Transverse colon (tissue), 4 donors: Measurements from ENCODE around the gene FBXL13. TPM values are rescaled to one million over a fixed set of nuclear protein-coding genes. Genes with fewer than 3 reads are reported as not detected.

Experiments used
- DNase-seq: peaks from one replicate; pipeline ENCODE4 v3.0.0-alpha.2; 2019
- H3K27ac ChIP-seq, 4 donors: fragments of 200-600 bp; sonication (generic); 2 replicates each; pipeline ENCODE4 v1.5.1; 2016 to 2018; ENCODE audit warnings: inconsistent platforms in 4 of 4
- H3K27me3 ChIP-seq: fragments of 200-600 bp; sonication (generic); 2 replicates; pipeline ENCODE4 v1.5.1; 2017; ENCODE audit warnings: inconsistent platforms
- H3K36me3 ChIP-seq, 4 donors: fragments of 200-600 bp; sonication (generic); 2 replicates each; pipeline ENCODE4 v1.5.1; 2017 to 2019; ENCODE audit warnings: inconsistent platforms in 4 of 4
- H3K4me1 ChIP-seq, 4 donors: fragments of 200-600 bp; sonication (generic); 2 replicates each; pipeline ENCODE4 v1.5.1; 2017 to 2020; ENCODE audit warnings: inconsistent platforms in 4 of 4
- H3K4me3 ChIP-seq, 4 donors: fragments of 200-600 bp; sonication (generic); 1 replicate in 1 of 4; 2 replicates in 3 of 4; pipeline versions ENCODE4 v1.5.1 to v1.6.1; 2017 to 2019; ENCODE audit warnings: inconsistent platforms in 4 of 4
- H3K9me3 ChIP-seq, 2 donors: fragments of 200-600 bp; sonication (generic); 2 replicates each; pipeline ENCODE4 v1.5.1; 2017 to 2019; ENCODE audit warnings: inconsistent platforms in 2 of 2
- CTCF ChIP-seq, 5 experiments: fragments of 200-600 bp in 3 of 5; fragments of 450-650 bp in 2 of 5; sonication (generic) in 3 of 5; IDR thresholded peaks; 1 replicate in 2 of 5; 2 replicates in 3 of 5; pipeline ENCODE4 v1.5.1; 2016 to 2017; ENCODE audit warnings: antibody characterized with exemption in 5 of 5, inconsistent platforms in 3 of 5, mild to moderate bottlenecking in 2 of 5, moderate library complexity in 1 of 5
- EP300 ChIP-seq: sonication (generic); formaldehyde crosslinking; IDR thresholded peaks from one replicate; pipeline ENCODE4 v1.6.1; 2017; ENCODE audit warnings: antibody characterized with exemption, low read depth
- POLR2A ChIP-seq: fragments of 450-650 bp; IDR thresholded peaks from one replicate; pipeline ENCODE4 v1.6.1; 2016; ENCODE audit warnings: antibody characterized with exemption, mild to moderate bottlenecking, moderate library complexity
- POLR2AphosphoS5 ChIP-seq, 3 donors: sonication (generic); formaldehyde crosslinking; IDR thresholded peaks; one replicate each; pipeline ENCODE4 v1.6.1; 2016; ENCODE audit warnings: antibody characterized with exemption in 3 of 3
- WGBS, 2 donors: methylation state at CpG; one replicate each; pipeline ENCODE4 v1.1.5; 2018; ENCODE audit warnings: low coverage in 1 of 2; 5-methylcytosine and 5-hydroxymethylcytosine counted together
- in situ Hi-C, 4 donors: fragments of 200-750 bp; cut with MboI; loops; one replicate each; pipeline versions ENCODE4 v1.15.0 to v1.15.1; 2017; ENCODE audit warnings: low sequenced_read_pairs in 3 of 4, low pct_ligation_motif_present in 1 of 4, low pct_unique_long_range_greater_than_20kb in 1 of 4
- intact Hi-C: fragments of 100-400 bp; cut with DNase I; formaldehyde crosslinking; loops from one replicate; pipeline ENCODE4 v1.15.1; 2023; ENCODE audit warnings: low total_unique reads
- total RNA-seq, 4 donors: library from RNA; depleted of rRNA; stranded (reverse); fragments of >200 nt; gene quantifications; one replicate each; pipeline ENCODE4 v1.1.0, GENCODE V29; 2016

FBXL13 gene
- total RNA-seq, 4 donors from 2014 or later, result 0.96 to 6.8 (median 1.9) TPM; not detected in 1

DNA sequence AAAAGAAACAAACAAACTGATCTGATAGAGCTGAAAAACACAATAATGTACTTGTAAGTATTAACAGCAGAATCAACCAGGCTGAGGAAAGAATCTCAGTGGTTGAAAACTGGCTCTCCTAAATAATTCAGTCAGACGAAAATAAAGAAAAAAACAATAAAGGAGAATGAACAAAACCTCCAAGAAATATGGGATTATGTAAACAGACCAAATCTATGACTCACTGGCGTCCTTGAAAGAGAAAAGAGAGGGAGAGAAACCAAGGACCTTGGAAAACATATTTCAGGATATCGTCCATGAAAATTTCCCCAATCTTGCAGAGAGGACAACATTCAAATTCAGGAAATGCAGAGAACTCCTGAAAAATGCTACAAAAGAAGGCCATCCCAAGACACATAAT lies 62.9 kb downstream of the FBXL13 start:
- Histone ChIP-seq H3K4me3 (no peak overlapping the region), H3K27ac (no peak overlapping the region), H3K36me3 (no peaks in the 10 kb centered on the region), H3K9me3 (no peaks in the 10 kb centered on the region), H3K4me1 (no peaks in the 10 kb centered on the region), H3K27me3 (no peaks in the 10 kb centered on the region)
- in situ Hi-C loops, result no loop called here
- TF ChIP-seq EP300 (no peak), POLR2A (no peak), POLR2AphosphoS5 (IDR thresholded peaks at IDR 0.05) (no peak), CTCF (IDR thresholded peaks at IDR 0.05) (no peak)
- WGBS, 2 donors, result 52 to 68% methylated on average over 3 of the region's 3 CpGs
- intact Hi-C loops, result no loop called here
- DNase-seq, result no peak

DNA sequence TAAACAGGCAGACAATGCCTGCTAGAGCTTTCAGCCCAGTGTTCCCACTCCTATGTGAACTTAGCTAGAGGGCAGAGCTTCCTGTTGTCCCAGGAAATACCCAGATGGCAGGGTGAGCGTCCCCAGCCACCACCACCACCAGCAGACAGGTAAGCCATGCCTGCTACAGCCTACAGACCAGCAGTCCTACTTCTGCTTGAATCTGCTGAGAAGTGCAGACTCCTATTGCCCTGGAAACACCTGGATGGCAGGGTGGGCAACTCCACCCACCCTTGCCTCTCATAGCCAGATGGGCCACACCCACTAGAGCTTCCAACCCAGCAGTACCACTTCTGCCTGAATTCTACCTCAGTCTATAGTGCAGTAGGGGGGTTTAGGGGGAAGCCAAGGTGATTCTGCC lies 64.4 kb downstream of the FBXL13 start:
- Histone ChIP-seq H3K4me3 (no peak overlapping the region), H3K27ac (no peak overlapping the region), H3K4me1 (no peaks in the 10 kb centered on the region), H3K27me3 (no peaks in the 10 kb centered on the region), H3K9me3 (no peaks in the 10 kb centered on the region), H3K36me3 (no peaks in the 10 kb centered on the region)
- 75% methylated on average over 1 of the region's 1 CpG; no CpG with 5 or more reads in 1 of the 2 donors for WGBS, 2 donors
- no peak for DNase-seq
- intact Hi-C loops (no loop called here), in situ Hi-C loops (no loop called here)
- no peak for TF ChIP-seq CTCF (IDR thresholded peaks at IDR 0.05)
- no peak for TF ChIP-seq POLR2AphosphoS5 (IDR thresholded peaks at IDR 0.05)
- no peak for TF ChIP-seq POLR2A
- TF ChIP-seq EP300, result no peak

GRCh38 chr7:103009466-103010185 lies 65.0 kb downstream of the FBXL13 start:
- Histone ChIP-seq H3K36me3 (no peaks in the 10 kb centered on the region), H3K4me1 (no peaks in the 10 kb centered on the region), H3K27me3 (no peaks in the 10 kb centered on the region), H3K4me3 (no peak overlapping the region), H3K9me3 (no peaks in the 10 kb centered on the region), H3K27ac (no peak overlapping the region)
- DNase-seq, result peak; percentile 20
- TF ChIP-seq POLR2AphosphoS5 (IDR thresholded peaks at IDR 0.05) (no peak), EP300 (no peak), POLR2A (no peak), CTCF (IDR thresholded peaks at IDR 0.05) (no peak)
- intact Hi-C loops (no loop called here), in situ Hi-C loops (no loop called here)
- 59% methylated on average over 4 of the region's 5 CpGs; no CpG with 5 or more reads in 1 of the 2 donors for WGBS, 2 donors

- H3K27me3 ChIP-seq, result no peaks in the 10 kb centered on the region
- no peak for TF ChIP-seq CTCF (IDR thresholded peaks at IDR 0.05)
- TF ChIP-seq POLR2AphosphoS5 (IDR thresholded peaks at IDR 0.05), result no peak
- TF ChIP-seq POLR2A, result no peak
- no peak for TF ChIP-seq EP300
- intact Hi-C loops, result no loop called here
- no peaks in the 10 kb centered on the region for H3K4me1 ChIP-seq
- in situ Hi-C loops, result no loop called here
- H3K9me3 ChIP-seq, result peaks cover 0 to 7% of the 10 kb centered on the region in 2 donors
- H3K27ac ChIP-seq, result no peak overlapping the region
- DNase-seq, result no peak
- 85 to 100% methylated on average over 1 of the region's 1 CpG for WGBS, 2 donors
- H3K36me3 ChIP-seq, result no peaks in the 10 kb centered on the region
- no peak overlapping the region for H3K4me3 ChIP-seq
These were observed 71.6 kb downstream of the FBXL13 start for GRCh38 chr7:103003004-103003403.
